SK-N-SH treated with all-trans-retinoic acid at 6 μM for 48 hours (cell line): ENCODE results near the gene AKR1A1.

Source experiments
- ATAC-seq: fragments of 200-7000 bp; cut with Tn5 transposase; 3 replicates; pipeline ENCODE4 v1.9.1; 2020; ENCODE audit warnings: mild to moderate bottlenecking, moderate library complexity
- ARNTL ChIP-seq: fragments of 450-650 bp; formaldehyde crosslinking; IDR thresholded peaks from 2 replicates; pipeline ENCODE4 v1.5.0; 2020; ENCODE audit warnings: low read depth, mild to moderate bottlenecking, moderate library complexity, borderline replicate concordance
- BACH2 ChIP-seq: fragments of 250-450 bp; sonication (Bioruptor Pico); IDR thresholded peaks from 2 replicates; pipeline ENCODE4 v1.9.0; 2021; ENCODE audit warnings: mild to moderate bottlenecking, borderline replicate concordance
- CREB5 ChIP-seq: fragments of 250-450 bp; sonication (Bioruptor Pico); IDR thresholded peaks from 2 replicates; pipeline ENCODE4 v1.5.1; 2020; ENCODE audit warnings: low read depth, mild to moderate bottlenecking, moderate library complexity
- CSDC2 ChIP-seq: fragments of 250-450 bp; sonication (Bioruptor Pico); IDR thresholded peaks from 2 replicates; pipeline ENCODE4 v1.5.0; 2020; ENCODE audit warnings: mild to moderate bottlenecking, moderate library complexity
- CSRNP3 ChIP-seq: fragments of 250-450 bp; sonication (Bioruptor Pico); IDR thresholded peaks from 2 replicates; pipeline ENCODE4 v1.5.1; 2021; ENCODE audit warnings: mild to moderate bottlenecking, moderate library complexity
- ESRRG ChIP-seq: fragments of 250-450 bp; sonication (Bioruptor Pico); IDR thresholded peaks from 2 replicates; pipeline ENCODE4 v1.6.1; 2021; ENCODE audit warnings: mild to moderate bottlenecking
- GLIS3 ChIP-seq: fragments of 250-450 bp; sonication (Bioruptor Pico); IDR thresholded peaks from 2 replicates; pipeline ENCODE4 v1.5.0; 2020; ENCODE audit warnings: mild to moderate bottlenecking, moderate library complexity
- ISL1 ChIP-seq: fragments of 250-450 bp; sonication (Bioruptor Pico); IDR thresholded peaks from 2 replicates; pipeline ENCODE4 v2.1.2; 2022; ENCODE audit warnings: mild to moderate bottlenecking, moderate library complexity
- OSR1 ChIP-seq: fragments of 250-450 bp; sonication (Bioruptor Pico); IDR thresholded peaks from 2 replicates; pipeline ENCODE4 v1.8.0; 2022; ENCODE audit warnings: moderate library complexity, mild to moderate bottlenecking, inconsistent platforms
- PATZ1 ChIP-seq: fragments of 250-450 bp; sonication (Bioruptor Pico); IDR thresholded peaks from 2 replicates; pipeline ENCODE4 v1.8.0; 2020; ENCODE audit warnings: mild to moderate bottlenecking, moderate library complexity, borderline replicate concordance
- POU6F1 ChIP-seq: fragments of 250-450 bp; sonication (Bioruptor Pico); IDR thresholded peaks from 2 replicates; pipeline ENCODE4 v1.8.0; 2021; ENCODE audit warnings: low read depth, mild to moderate bottlenecking, moderate library complexity, borderline replicate concordance
- PPARA ChIP-seq: fragments of 250-450 bp; sonication (Bioruptor Pico); IDR thresholded peaks from 2 replicates; pipeline ENCODE4 v1.5.0; 2020; ENCODE audit warnings: mild to moderate bottlenecking, borderline replicate concordance
- RARB ChIP-seq: fragments of 250-450 bp; sonication (Bioruptor Pico); IDR thresholded peaks from 2 replicates; pipeline ENCODE4 v1.8.0; 2021; ENCODE audit warnings: mild to moderate bottlenecking, moderate library complexity
- SNAI2 ChIP-seq: fragments of 250-450 bp; sonication (Bioruptor Pico); IDR thresholded peaks from 2 replicates; pipeline ENCODE4 v1.5.0; 2020; ENCODE audit warnings: mild to moderate bottlenecking, moderate library complexity
- TCF4 ChIP-seq: fragments of 250-450 bp; sonication (Bioruptor Pico); IDR thresholded peaks from 2 replicates; pipeline ENCODE4 v1.8.0; 2021; ENCODE audit warnings: mild to moderate bottlenecking, moderate library complexity, borderline replicate concordance
- TOX ChIP-seq: fragments of 250-450 bp; sonication (Bioruptor Pico); IDR thresholded peaks from 2 replicates; pipeline ENCODE4 v1.8.0; 2021; ENCODE audit warnings: mild to moderate bottlenecking, moderate library complexity, borderline replicate concordance
- TSHZ2 ChIP-seq: fragments of 250-450 bp; sonication (Bioruptor Pico); IDR thresholded peaks from 2 replicates; pipeline ENCODE4 v1.5.0; 2020; ENCODE audit warnings: mild to moderate bottlenecking, moderate library complexity
- ZC3H10 ChIP-seq: fragments of 250-450 bp; sonication (Bioruptor Pico); IDR thresholded peaks from 2 replicates; pipeline ENCODE4 v1.5.1; 2021; ENCODE audit warnings: mild to moderate bottlenecking, moderate library complexity
- ZFP3 ChIP-seq: fragments of 250-450 bp; sonication (Bioruptor Pico); IDR thresholded peaks from 2 replicates; pipeline ENCODE4 v1.5.0; 2020; ENCODE audit warnings: mild to moderate bottlenecking, moderate library complexity
- ZFP30 ChIP-seq: fragments of 450-650 bp; formaldehyde crosslinking; IDR thresholded peaks from 2 replicates; pipeline ENCODE4 v1.5.0; 2022; ENCODE audit warnings: mild to moderate bottlenecking, moderate library complexity
- ZNF565 ChIP-seq: fragments of 450-650 bp; formaldehyde crosslinking; conservative IDR thresholded peaks from 2 replicates; pipeline ENCODE4 v1.5.0; 2020; ENCODE audit warnings: low read depth, mild to moderate bottlenecking, moderate library complexity
- ZNF70 ChIP-seq: fragments of 450-650 bp; formaldehyde crosslinking; IDR thresholded peaks from 2 replicates; pipeline ENCODE4 v1.5.0; 2020; ENCODE audit warnings: mild to moderate bottlenecking, moderate library complexity
- ZNF8 ChIP-seq: fragments of 450-650 bp; formaldehyde crosslinking; IDR thresholded peaks from 2 replicates; pipeline ENCODE4 v1.5.0; 2020; ENCODE audit warnings: mild to moderate bottlenecking, moderate library complexity

The AKR1A1 gene

GRCh38 chr1:45510972-45511527 lies 39.6 kb upstream of the AKR1A1 start:
- ATAC-seq = no peak
- TF ChIP-seq TSHZ2 (CRISPR knock-in tag) = no peak
- no peak for TF ChIP-seq ZNF8
- no peak for TF ChIP-seq ZFP30 (CRISPR knock-in tag)
- no peak for TF ChIP-seq PATZ1 (CRISPR knock-in tag)
- TF ChIP-seq ESRRG (CRISPR knock-in tag) = no peak
- no peak for TF ChIP-seq OSR1 (CRISPR knock-in tag)
- no peak for TF ChIP-seq SNAI2 (CRISPR knock-in tag)
- TF ChIP-seq POU6F1 (CRISPR knock-in tag) = no peak
- no peak for TF ChIP-seq CSRNP3 (CRISPR knock-in tag)
- no peak for TF ChIP-seq PPARA (CRISPR knock-in tag)
- TF ChIP-seq GLIS3 (CRISPR knock-in tag) = no peak
- TF ChIP-seq CREB5 (CRISPR knock-in tag) = no peak
- no peak for TF ChIP-seq ARNTL (CRISPR knock-in tag)
- no peak for TF ChIP-seq RARB (CRISPR knock-in tag)
- TF ChIP-seq ZNF70 (CRISPR knock-in tag) = no peak
- TF ChIP-seq ZFP3 (CRISPR knock-in tag) = no peak
- TF ChIP-seq ZNF565 = no peak
- no peak for TF ChIP-seq ZC3H10 (CRISPR knock-in tag)
- TF ChIP-seq ISL1 (CRISPR knock-in tag) = no peak
- no peak for TF ChIP-seq TOX

GRCh38 chr1:45512641-45513054 lies 38.0 kb upstream of the AKR1A1 start:
- peak; percentile 87 for ATAC-seq

More at GRCh38 chr1:45512641-45513054, 38.0 kb upstream of the AKR1A1 start:
- TF ChIP-seq ISL1 (CRISPR knock-in tag) (no peak), CSDC2 (CRISPR knock-in tag) (no peak), SNAI2 (CRISPR knock-in tag) (no peak), TOX (no peak), ZC3H10 (CRISPR knock-in tag) (no peak), PATZ1 (CRISPR knock-in tag) (no peak), BACH2 (CRISPR knock-in tag) (no peak), TCF4 (CRISPR knock-in tag) (no peak), ARNTL (CRISPR knock-in tag) (no peak), ZFP3 (CRISPR knock-in tag) (no peak), ZNF8 (no peak), ZFP30 (CRISPR knock-in tag) (no peak), OSR1 (CRISPR knock-in tag) (no peak), TSHZ2 (CRISPR knock-in tag) (no peak), POU6F1 (CRISPR knock-in tag) (no peak)
